HEK293T (cell line): ENCODE measurements around the gene HHAT.

Experiments used
- ARNT ChIP-seq: fragments of 450-650 bp; IDR thresholded peaks from 2 replicates; pipeline ENCODE4 v1.6.1; 2017; ENCODE audit warnings: mild to moderate bottlenecking
- FOXA1 ChIP-seq: fragments of 450-650 bp; IDR thresholded peaks from 2 replicates; pipeline ENCODE4 v1.6.1; 2016; ENCODE audit warnings: mild to moderate bottlenecking
- TARDBP ChIP-seq: fragments of 450-650 bp; IDR thresholded peaks from 2 replicates; pipeline ENCODE4 v1.6.1; 2016

- no peak for TF ChIP-seq FOXA1
- no peak for TF ChIP-seq ARNT
- TF ChIP-seq TARDBP, result no peak
Observed at GRCh38 chr1:210342986-210343780, 14.5 kb downstream of the HHAT start.
